H9 (cell line): Measurements from ENCODE around the gene NUP155. TPM values are rescaled to one million over a fixed set of nuclear protein-coding genes. Genes with fewer than 3 reads are reported as not detected.

Experiments
- DNase-seq: peaks from one replicate; pipeline ENCODE4 v3.0.0-alpha.2; 2017
- H2AFZ ChIP-seq: one replicate; pipeline ENCODE4 v1.6.1; 2013; ENCODE audit warnings: mild to moderate bottlenecking, low read length, control low read depth, moderate library complexity
- H2AK5ac ChIP-seq: 2 replicates; pipeline ENCODE4 v1.6.1; 2013; ENCODE audit warnings: low read length, control low read depth, mixed read lengths; ENCODE audit not compliant: insufficient read length
- H2BK120ac ChIP-seq: one replicate; pipeline ENCODE4 v1.6.1; 2013; ENCODE audit warnings: low read depth, mild to moderate bottlenecking, low read length, control low read depth, inconsistent platforms; ENCODE audit not compliant: poor library complexity, severe bottlenecking
- H2BK12ac ChIP-seq: 2 replicates; pipeline ENCODE4 v1.6.1; 2013; ENCODE audit warnings: low read length, control low read depth, mixed read lengths, low read depth; ENCODE audit not compliant: insufficient read length
- H2BK15ac ChIP-seq: 2 replicates; pipeline ENCODE4 v1.6.1; 2013; ENCODE audit warnings: low read depth, low read length, control low read depth
- H2BK20ac ChIP-seq: one replicate; pipeline ENCODE4 v1.6.1; 2013; ENCODE audit warnings: low read depth, mild to moderate bottlenecking, low read length, control low read depth, inconsistent platforms; ENCODE audit not compliant: poor library complexity, severe bottlenecking
- H2BK5ac ChIP-seq: 2 replicates; pipeline ENCODE4 v1.6.1; 2013; ENCODE audit warnings: low read length, control low read depth, mixed read lengths; ENCODE audit not compliant: insufficient read length
- H3K14ac ChIP-seq: 2 replicates; pipeline ENCODE4 v1.6.1; 2013; ENCODE audit warnings: low read length, control low read depth; ENCODE audit not compliant: insufficient read depth
- H3K18ac ChIP-seq: 2 replicates; pipeline ENCODE4 v1.6.1; 2013; ENCODE audit warnings: low read depth, mild to moderate bottlenecking, mixed read lengths, low read length, control low read depth; ENCODE audit not compliant: insufficient read length
- H3K23ac ChIP-seq: 2 replicates; pipeline ENCODE4 v1.6.1; 2013; ENCODE audit warnings: low read length, control low read depth, mixed read lengths, low read depth; ENCODE audit not compliant: insufficient read length
- H3K23me2 ChIP-seq: 2 replicates; pipeline ENCODE4 v1.6.1; 2013; ENCODE audit warnings: low read depth, mild to moderate bottlenecking, mixed read lengths, low read length, control low read depth; ENCODE audit not compliant: insufficient read length, poor library complexity, severe bottlenecking
- H3K27ac ChIP-seq: 2 replicates; pipeline ENCODE4 v1.5.1; 2013; ENCODE audit warnings: low read length, control low read depth, mixed read lengths, low read depth; ENCODE audit not compliant: insufficient read length
- H3K27me3 ChIP-seq: 2 replicates; pipeline ENCODE4 v1.6.1; 2013; ENCODE audit warnings: low read length, control low read depth, inconsistent platforms; ENCODE audit not compliant: insufficient read depth
- H3K4ac ChIP-seq: 2 replicates; pipeline ENCODE4 v1.6.1; 2013; ENCODE audit warnings: low read depth, mild to moderate bottlenecking, control low read depth, inconsistent platforms, low read length, moderate library complexity
- H3K4me1 ChIP-seq: 2 replicates; pipeline ENCODE4 v1.6.1; 2013; ENCODE audit warnings: low read length, control low read depth, inconsistent platforms; ENCODE audit not compliant: insufficient read depth
- H3K4me2 ChIP-seq: 2 replicates; pipeline ENCODE4 v1.6.1; 2013; ENCODE audit warnings: low read length, control low read depth, mixed read lengths; ENCODE audit not compliant: insufficient read length, insufficient read depth
- H3K56ac ChIP-seq: 2 replicates; pipeline ENCODE4 v1.6.1; 2013; ENCODE audit warnings: low read depth, mild to moderate bottlenecking, mixed read lengths, low read length, control low read depth; ENCODE audit not compliant: insufficient read length
- H3K79me1 ChIP-seq: 2 replicates; pipeline ENCODE4 v1.6.1; 2013; ENCODE audit warnings: low read depth, mild to moderate bottlenecking, moderate library complexity, low read length, control low read depth, inconsistent platforms; ENCODE audit not compliant: insufficient read depth, poor library complexity, severe bottlenecking
- H3K79me2 ChIP-seq: 2 replicates; pipeline ENCODE4 v1.6.1; 2013; ENCODE audit warnings: low read length, control low read depth, inconsistent platforms; ENCODE audit not compliant: insufficient read depth
- H3K9ac ChIP-seq: 2 replicates; pipeline ENCODE4 v1.6.1; 2013; ENCODE audit warnings: low read length, control low read depth, mixed read lengths; ENCODE audit not compliant: insufficient read length; ENCODE audit errors: extremely low read depth
- H3K9me3 ChIP-seq: one replicate; pipeline ENCODE4 v1.6.1; 2013; ENCODE audit warnings: low read depth, low read length, inconsistent platforms; ENCODE audit not compliant: control insufficient read depth
- H3T11ph ChIP-seq: one replicate; pipeline ENCODE4 v1.6.1; 2013; ENCODE audit warnings: mild to moderate bottlenecking, low read length, control low read depth, inconsistent platforms
- H4K20me1 ChIP-seq: one replicate; pipeline ENCODE4 v1.6.1; 2013; ENCODE audit not compliant: control insufficient read depth, insufficient read length, insufficient read depth
- H4K5ac ChIP-seq: 2 replicates; pipeline ENCODE4 v1.6.1; 2013; ENCODE audit warnings: low read depth, mild to moderate bottlenecking, mixed read lengths, low read length, control low read depth; ENCODE audit not compliant: insufficient read length
- H4K8ac ChIP-seq: replicated peaks from 2 replicates; pipeline ENCODE4 v1.6.1; 2013; ENCODE audit warnings: low read length, control low read depth, mixed read lengths, low read depth; ENCODE audit not compliant: insufficient read length
- H4K91ac ChIP-seq: 2 replicates; pipeline ENCODE4 v1.6.1; 2013; ENCODE audit warnings: low read depth, mild to moderate bottlenecking, moderate library complexity, mixed read lengths, low read length, control low read depth; ENCODE audit not compliant: insufficient read length
- H3K27ac Mint-ChIP-seq, 3 experiments: 2 replicates in 2 of 3; 3 replicates in 1 of 3; pipeline ENCODE4 v1.8.0; 2020 to 2021; ENCODE audit warnings: mixed read lengths in 3 of 3, mild to moderate bottlenecking in 1 of 3, moderate library complexity in 1 of 3
- H3K27me3 Mint-ChIP-seq: 2 replicates; pipeline ENCODE4 v1.8.0; 2021; ENCODE audit warnings: low read depth, mild to moderate bottlenecking, moderate library complexity, mixed read lengths
- H3K36me3 Mint-ChIP-seq, 3 experiments: 2 replicates in 2 of 3; 3 replicates in 1 of 3; pipeline ENCODE4 v1.8.0; 2020 to 2021; ENCODE audit warnings: low read depth in 3 of 3, mixed read lengths in 3 of 3; ENCODE audit not compliant: insufficient read depth in 1 of 3
- H3K4me1 Mint-ChIP-seq, 2 experiments: 2 replicates each; pipeline ENCODE4 v1.8.0; 2020; ENCODE audit warnings: mixed read lengths in 2 of 2
- H3K4me3 Mint-ChIP-seq, 2 experiments: 2 replicates in 1 of 2; 3 replicates in 1 of 2; pipeline ENCODE4 v1.8.0; 2020 to 2021; ENCODE audit warnings: mild to moderate bottlenecking in 2 of 2, mixed read lengths in 2 of 2, moderate library complexity in 1 of 2
- H3K9me3 Mint-ChIP-seq, 2 experiments: 2 replicates in 1 of 2; 3 replicates in 1 of 2; pipeline ENCODE4 v1.8.0; 2020; ENCODE audit warnings: mild to moderate bottlenecking in 2 of 2, mixed read lengths in 2 of 2, moderate library complexity in 1 of 2
- total RNA-seq: library from RNA; stranded (reverse); gene quantifications from 2 replicates; pipeline ENCODE4 v1.2.1, GENCODE V29; 2021
- TF ChIP-seq, protein P1 (sequence below): fragments of 200-600 bp; sonication (generic); conservative IDR thresholded peaks from 3 replicates; pipeline ENCODE4 v1.8.0; 2021; ENCODE audit warnings: antibody characterized with exemption, mild to moderate bottlenecking

Gene NUP155
- total RNA-seq, 1 experiment from 2014 or later, result 82.4 TPM

- no peaks in the 10 kb centered on the region for H3K4me1 Mint-ChIP-seq
- Histone ChIP-seq H4K91ac (no peak overlapping the region), H3K9me3 (no peaks in the 10 kb centered on the region), H3K27ac (no peak overlapping the region), H3K79me2 (no peaks in the 10 kb centered on the region), H3K4ac (no peak overlapping the region), H3K56ac (no peak overlapping the region), H2BK12ac (no peak overlapping the region), H2AFZ (no peak overlapping the region), H3K4me2 (no peak overlapping the region), H2BK20ac (no peak overlapping the region), H3K14ac (no peak overlapping the region), H2AK5ac (no peak overlapping the region), H2BK15ac (no peak overlapping the region), H4K8ac (no peak overlapping the region), H3K23ac (no peak overlapping the region), H3K23me2 (no peaks in the 10 kb centered on the region), H3K18ac (no peak overlapping the region), H2BK120ac (no peak overlapping the region), H3K4me1 (no peaks in the 10 kb centered on the region), H2BK5ac (no peak overlapping the region), H3T11ph (no peak overlapping the region), H3K79me1 (no peaks in the 10 kb centered on the region), H4K5ac (no peak overlapping the region), H3K27me3 (no peaks in the 10 kb centered on the region), H3K9ac (no peak overlapping the region), H4K20me1 (no peaks in the 10 kb centered on the region)
- H3K36me3 Mint-ChIP-seq, result peaks cover 22 to 86% (median 70%) of the 10 kb centered on the region in 3 experiments; a peak in 6 of 7 replicates
- no peak for DNase-seq
- TF ChIP-seq, protein P1, sequence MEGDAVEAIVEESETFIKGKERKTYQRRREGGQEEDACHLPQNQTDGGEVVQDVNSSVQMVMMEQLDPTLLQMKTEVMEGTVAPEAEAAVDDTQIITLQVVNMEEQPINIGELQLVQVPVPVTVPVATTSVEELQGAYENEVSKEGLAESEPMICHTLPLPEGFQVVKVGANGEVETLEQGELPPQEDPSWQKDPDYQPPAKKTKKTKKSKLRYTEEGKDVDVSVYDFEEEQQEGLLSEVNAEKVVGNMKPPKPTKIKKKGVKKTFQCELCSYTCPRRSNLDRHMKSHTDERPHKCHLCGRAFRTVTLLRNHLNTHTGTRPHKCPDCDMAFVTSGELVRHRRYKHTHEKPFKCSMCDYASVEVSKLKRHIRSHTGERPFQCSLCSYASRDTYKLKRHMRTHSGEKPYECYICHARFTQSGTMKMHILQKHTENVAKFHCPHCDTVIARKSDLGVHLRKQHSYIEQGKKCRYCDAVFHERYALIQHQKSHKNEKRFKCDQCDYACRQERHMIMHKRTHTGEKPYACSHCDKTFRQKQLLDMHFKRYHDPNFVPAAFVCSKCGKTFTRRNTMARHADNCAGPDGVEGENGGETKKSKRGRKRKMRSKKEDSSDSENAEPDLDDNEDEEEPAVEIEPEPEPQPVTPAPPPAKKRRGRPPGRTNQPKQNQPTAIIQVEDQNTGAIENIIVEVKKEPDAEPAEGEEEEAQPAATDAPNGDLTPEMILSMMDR, result no peak
- no peaks in the 10 kb centered on the region for H3K9me3 Mint-ChIP-seq
- H3K4me3 Mint-ChIP-seq, result no peak overlapping the region
- H3K27ac Mint-ChIP-seq, result no peak overlapping the region
- H3K27me3 Mint-ChIP-seq, result no peaks in the 10 kb centered on the region
These were observed 44.4 kb downstream of the NUP155 start for GRCh38 chr5:37326536-37326935.
